ENCODE results near the gene PRSS48. TPM values are rescaled to one million over a fixed set of nuclear protein-coding genes. Genes with fewer than 3 reads are reported as not detected.

Gene PRSS48
- total RNA-seq, 4 donors from 2014 or later: not detected

- Histone ChIP-seq H3K27me3 (no peaks in the 10 kb centered on the region), H3K4me1 (peaks cover 13 to 57% (median 18%) of the 10 kb centered on the region in 3 donors), H3K27ac (peak overlapping the region; percentile 68 to 80 (median 75)), H3K9me3 (no peaks in the 10 kb centered on the region), H3K36me3 (no peaks in the 10 kb centered on the region), H3K4me3 (no peak overlapping the region)
- ATAC-seq: peak; percentile 55
- 22 to 25% methylated on average over 2 of the region's 2 CpGs for WGBS, 2 donors (ENCODE audit: low coverage in 1 of 2)
- TF ChIP-seq POLR2A (IDR thresholded peaks at IDR 0.05) (no peak), POLR2AphosphoS5 (IDR thresholded peaks at IDR 0.05) (peak; percentile 65), EP300 (IDR thresholded peaks at IDR 0.05) (no peak), CTCF (IDR thresholded peaks at IDR 0.05) (no peak)
Measured at GRCh38 chr4:151315212-151315886, 38.4 kb downstream of the PRSS48 start.

GRCh38 chr4:151316645-151317044 is 39.7 kb downstream of the PRSS48 start:
- ATAC-seq: no peak
- Histone ChIP-seq H3K4me1 (peaks cover 17 to 68% (median 18%) of the 10 kb centered on the region in 3 donors), H3K27ac (peak overlapping the region in 2 of 4 donors; percentile 33 to 78), H3K27me3 (no peaks in the 10 kb centered on the region), H3K4me3 (no peak overlapping the region), H3K9me3 (no peaks in the 10 kb centered on the region), H3K36me3 (no peaks in the 10 kb centered on the region)
- TF ChIP-seq POLR2A (IDR thresholded peaks at IDR 0.05) (no peak), CTCF (IDR thresholded peaks at IDR 0.05) (no peak), EP300 (IDR thresholded peaks at IDR 0.05) (no peak), POLR2AphosphoS5 (IDR thresholded peaks at IDR 0.05) (no peak)
- 36 to 57% methylated on average over 2 of the region's 2 CpGs for WGBS, 2 donors (ENCODE audit: low coverage in 1 of 2)

- Histone ChIP-seq H3K27me3 (no peaks in the 10 kb centered on the region), H3K9me3 (no peaks in the 10 kb centered on the region), H3K27ac (no peak overlapping the region), H3K4me1 (peaks cover 27 to 74% (median 28%) of the 10 kb centered on the region in 3 donors), H3K36me3 (no peaks in the 10 kb centered on the region), H3K4me3 (no peak overlapping the region)
- WGBS, 2 donors (ENCODE audit: low coverage in 1 of 2): 91 to 96% methylated on average over 1 of the region's 1 CpG
- ATAC-seq: no peak
- no peak for TF ChIP-seq POLR2A (IDR thresholded peaks at IDR 0.05)
- TF ChIP-seq CTCF (IDR thresholded peaks at IDR 0.05): no peak
- TF ChIP-seq POLR2AphosphoS5 (IDR thresholded peaks at IDR 0.05): no peak
- no peak for TF ChIP-seq EP300 (IDR thresholded peaks at IDR 0.05)
Measured at GRCh38 chr4:151318307-151319006, 41.5 kb downstream of the PRSS48 start.

GRCh38 chr4:151319490-151319889 is 42.5 kb downstream of the PRSS48 start:
- 94 to 100% methylated on average over 1 of the region's 1 CpG for WGBS, 2 donors (ENCODE audit: low coverage in 1 of 2)
- TF ChIP-seq POLR2AphosphoS5 (IDR thresholded peaks at IDR 0.05): no peak
- TF ChIP-seq CTCF (IDR thresholded peaks at IDR 0.05): no peak
- no peak for TF ChIP-seq EP300 (IDR thresholded peaks at IDR 0.05)
- TF ChIP-seq POLR2A (IDR thresholded peaks at IDR 0.05): no peak

More at GRCh38 chr4:151319490-151319889, 42.5 kb downstream of the PRSS48 start:
- Histone ChIP-seq H3K9me3 (no peaks in the 10 kb centered on the region), H3K27ac (no peak overlapping the region), H3K36me3 (no peaks in the 10 kb centered on the region), H3K4me1 (peaks cover 28 to 75% (median 31%) of the 10 kb centered on the region in 3 donors), H3K4me3 (no peak overlapping the region), H3K27me3 (no peaks in the 10 kb centered on the region)
- no peak for ATAC-seq
